Measurements from ENCODE around the gene THTPA.
"Not testable (repeated sequence)": the region's sequence is repeated elsewhere in the genome, so short reads cannot be mapped to it uniquely, and the experiment has no call there.

The THTPA gene

DNA sequence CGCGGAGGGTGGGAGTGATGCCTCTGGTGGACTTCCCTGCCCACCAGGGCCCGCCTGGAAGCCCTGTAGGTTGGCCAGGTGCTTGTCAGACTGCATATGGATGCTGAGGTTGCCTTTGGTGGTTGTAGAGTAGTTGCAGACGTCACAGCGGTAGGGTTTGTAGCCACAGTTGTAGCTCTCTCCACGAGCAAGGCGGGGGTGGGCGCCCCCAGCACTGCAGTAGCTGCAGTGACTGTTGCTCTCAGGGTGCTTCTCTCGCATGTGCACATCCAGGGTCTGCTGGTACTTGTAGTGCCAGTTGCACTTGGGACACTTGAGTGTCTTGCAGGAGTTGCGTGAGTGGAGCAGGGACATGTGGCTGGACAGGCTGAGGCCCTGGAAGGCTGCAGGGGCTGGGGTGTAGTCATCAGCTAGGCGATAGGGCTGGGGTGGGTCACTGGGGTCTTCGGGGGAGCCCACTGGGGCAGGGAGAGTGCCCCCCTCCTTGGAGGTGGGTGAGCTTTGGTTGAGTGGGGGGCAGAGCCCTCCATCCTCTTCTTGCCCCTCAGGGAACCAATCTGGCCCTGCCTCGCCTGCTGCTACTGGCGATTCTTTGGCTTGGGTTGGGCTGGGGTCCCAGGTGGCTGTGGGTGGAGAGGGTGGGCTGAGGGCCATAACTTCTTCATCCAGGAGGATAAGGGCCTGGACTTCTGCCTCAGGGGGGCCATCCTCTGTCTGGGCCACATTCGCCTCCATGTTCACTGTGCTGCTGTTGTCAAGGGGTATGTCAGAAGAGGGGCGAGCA lies 22.2 kb upstream of the THTPA start:
- DNase-seq (ENCODE audit: low read depth in 2 of 2): no peak

DNA sequence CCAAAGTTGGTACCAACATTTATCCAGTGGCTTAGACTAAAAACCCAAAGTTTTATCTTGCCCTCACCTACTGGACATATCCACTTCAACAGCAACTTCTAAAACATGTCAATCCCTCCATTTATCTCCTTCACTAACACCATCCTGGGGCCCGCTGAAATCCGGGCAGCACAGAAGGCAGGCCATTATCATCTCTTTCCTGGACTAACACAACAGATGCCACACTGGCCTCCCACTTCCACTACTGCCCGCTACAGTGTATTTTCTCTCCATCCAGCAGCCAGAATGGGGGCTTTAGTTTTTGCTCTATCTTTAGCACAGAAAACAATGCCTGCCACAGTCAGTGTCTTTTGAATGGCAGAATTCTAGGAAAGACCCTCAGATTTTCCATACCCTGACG lies 20.1 kb upstream of the THTPA start:
- DNase-seq (ENCODE audit: low read depth in 2 of 2): no peak

- DNase-seq (ENCODE audit: low read depth in 2 of 2): no peak
Measured at GRCh38 chr14:23536494-23536893, 19.6 kb upstream of the THTPA start.

GRCh38 chr14:23536906-23537305 lies 19.2 kb upstream of the THTPA start:
- not testable (repeated sequence) for DNase-seq (ENCODE audit: low read depth in 2 of 2)

- no peak for DNase-seq (ENCODE audit: low read depth in 2 of 2)
Measured at GRCh38 chr14:23537351-23538049, 18.6 kb upstream of the THTPA start.

- no peak for DNase-seq (ENCODE audit: low read depth in 2 of 2)
Measured at GRCh38 chr14:23538050-23538718, 17.9 kb upstream of the THTPA start.

GRCh38 chr14:23538785-23539184 lies 17.3 kb upstream of the THTPA start:
- DNase-seq (ENCODE audit: low read depth in 2 of 2): no peak

GRCh38 chr14:23539248-23540140 lies 16.6 kb upstream of the THTPA start:
- DNase-seq (ENCODE audit: low read depth in 2 of 2): no peak

DNA sequence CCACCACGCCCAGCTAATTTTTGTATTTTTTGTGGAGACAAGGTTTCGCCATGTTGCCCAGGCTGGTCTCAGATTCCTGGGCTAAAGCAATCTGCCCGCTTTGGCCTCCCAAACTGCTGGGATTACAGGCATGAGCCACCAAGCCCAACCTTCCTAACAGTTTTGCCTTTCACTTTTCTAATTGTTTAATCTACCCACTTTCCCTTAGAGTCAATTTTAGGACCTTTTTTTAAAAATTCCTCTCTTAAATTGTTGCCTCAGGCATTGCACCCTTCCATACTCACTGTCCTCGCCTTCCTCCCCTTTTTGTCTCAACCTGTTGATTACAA lies 16.0 kb upstream of the THTPA start:
- no peak for DNase-seq (ENCODE audit: low read depth in 2 of 2)

- DNase-seq (ENCODE audit: low read depth in 2 of 2): no peak
Measured at GRCh38 chr14:23542261-23542660, 13.8 kb upstream of the THTPA start.

DNA sequence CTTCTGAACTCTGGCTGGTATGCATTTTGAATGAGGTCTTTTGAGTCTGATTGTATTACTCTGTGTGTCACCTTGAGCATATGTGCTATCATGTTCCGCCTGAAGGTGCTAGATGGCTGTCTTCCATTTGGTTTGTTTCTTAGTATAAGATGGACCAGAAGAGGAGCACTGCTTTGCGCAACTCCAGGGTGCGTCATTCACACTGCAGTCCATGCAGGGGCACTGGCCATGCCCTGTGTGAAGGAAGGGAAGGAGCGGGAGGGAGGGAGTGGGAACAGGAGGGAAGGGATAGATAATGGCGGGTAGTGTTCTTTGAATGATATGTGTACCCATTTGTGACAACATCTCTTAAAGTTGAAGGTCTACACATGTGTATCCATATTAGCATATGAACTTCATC lies 12.7 kb upstream of the THTPA start:
- no peak for DNase-seq (ENCODE audit: low read depth in 2 of 2)

DNA sequence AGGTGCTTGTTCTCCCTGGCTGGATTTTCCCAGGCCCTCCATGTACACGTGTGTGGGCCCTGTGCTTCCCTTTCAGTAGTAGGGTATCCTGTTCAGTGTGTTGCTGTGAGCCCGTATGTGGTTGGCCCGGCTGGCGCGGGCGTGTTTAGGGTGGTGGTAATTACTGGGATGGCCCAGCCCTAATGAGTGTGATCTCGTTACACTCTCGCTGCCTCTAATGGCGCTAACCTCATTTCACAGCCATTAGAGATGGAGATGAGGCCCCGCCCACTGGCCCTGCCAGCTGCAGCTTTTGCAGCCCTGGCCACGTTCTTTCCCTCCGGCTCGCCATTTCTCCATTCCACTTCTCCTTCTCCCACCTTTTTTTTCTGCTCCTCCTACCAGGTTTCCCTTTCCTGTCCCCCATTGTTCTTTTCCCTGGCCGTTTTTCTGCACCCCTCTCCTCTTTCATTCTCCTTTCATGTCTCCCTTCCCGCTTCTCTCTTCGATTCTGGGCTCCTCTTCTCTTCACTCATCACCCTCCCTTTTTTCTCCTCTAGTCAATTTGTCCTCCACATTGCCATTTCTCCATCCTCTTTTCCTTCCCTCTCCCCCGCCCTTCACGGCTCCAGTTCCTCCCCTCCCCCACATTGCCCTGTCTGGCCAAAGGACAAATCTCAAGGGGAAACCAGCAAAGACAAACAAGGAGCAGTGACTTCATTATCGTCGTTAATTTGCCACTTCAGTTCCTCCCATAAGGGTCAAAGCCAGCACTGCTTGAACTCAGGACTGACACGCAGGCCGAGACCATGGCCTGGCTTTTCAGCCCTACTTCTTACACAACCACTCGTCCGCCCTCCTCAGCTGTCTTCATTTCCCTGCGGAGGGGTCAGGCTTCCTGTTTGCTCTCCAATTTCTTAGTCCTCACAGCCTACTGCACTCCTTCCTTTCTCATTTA lies 11.3 kb upstream of the THTPA start:
- DNase-seq (ENCODE audit: low read depth in 2 of 2): no peak

GRCh38 chr14:23545740-23546365 lies 10.2 kb upstream of the THTPA start:
- DNase-seq (ENCODE audit: low read depth in 2 of 2): no peak

DNA sequence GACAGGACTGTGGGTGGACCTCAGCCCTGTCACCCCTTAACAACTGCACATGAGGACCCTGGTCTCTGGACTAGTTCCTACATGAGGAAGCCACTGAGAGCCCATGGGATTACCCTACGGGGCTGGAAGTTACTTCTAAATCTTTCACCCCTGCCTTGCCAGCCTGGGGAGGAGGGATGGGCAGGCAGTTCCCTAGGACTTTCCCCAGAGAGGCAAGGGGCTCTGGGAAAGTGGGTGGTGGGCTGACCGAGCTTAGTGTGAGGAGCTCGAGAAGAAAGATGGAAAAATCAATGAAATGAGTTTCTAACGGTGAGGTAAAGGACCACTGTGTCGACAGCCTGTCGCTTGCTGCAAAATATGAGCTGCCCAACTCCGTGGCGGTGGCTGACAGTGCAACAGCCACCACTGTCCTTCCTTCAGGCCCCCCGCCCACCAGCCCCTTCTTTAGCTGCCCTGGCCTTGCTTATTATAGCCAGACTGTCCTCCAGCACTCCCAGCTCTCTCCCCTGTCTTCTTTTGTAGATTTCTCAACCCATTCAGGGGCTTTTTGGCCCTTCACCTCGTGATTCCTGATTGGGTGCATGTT lies 9.5 kb upstream of the THTPA start:
- DNase-seq (ENCODE audit: low read depth in 2 of 2): no peak

DNA sequence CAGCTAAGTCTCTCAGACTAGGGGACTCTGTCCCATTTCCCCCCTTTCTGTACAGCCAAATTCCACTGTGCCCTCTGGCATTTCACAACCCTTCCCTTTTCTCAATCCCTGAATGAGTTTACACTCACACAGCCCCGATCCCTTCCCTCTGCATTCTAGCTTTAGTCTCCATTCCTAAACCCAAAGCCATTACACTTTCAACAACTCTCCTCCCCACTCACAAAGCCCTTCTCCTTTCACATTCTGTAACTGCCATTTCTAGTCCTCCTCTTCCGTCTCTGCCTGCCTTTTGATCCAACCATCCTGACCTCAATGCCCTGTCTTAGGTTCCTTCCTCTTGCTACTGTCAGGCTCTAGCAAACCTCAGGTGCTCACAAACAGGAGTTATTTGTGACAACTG lies 8.1 kb upstream of the THTPA start:
- no peak for DNase-seq (ENCODE audit: low read depth in 2 of 2)

GRCh38 chr14:23548351-23549318 lies 7.4 kb upstream of the THTPA start:
- DNase-seq (ENCODE audit: low read depth in 2 of 2): no peak

DNA sequence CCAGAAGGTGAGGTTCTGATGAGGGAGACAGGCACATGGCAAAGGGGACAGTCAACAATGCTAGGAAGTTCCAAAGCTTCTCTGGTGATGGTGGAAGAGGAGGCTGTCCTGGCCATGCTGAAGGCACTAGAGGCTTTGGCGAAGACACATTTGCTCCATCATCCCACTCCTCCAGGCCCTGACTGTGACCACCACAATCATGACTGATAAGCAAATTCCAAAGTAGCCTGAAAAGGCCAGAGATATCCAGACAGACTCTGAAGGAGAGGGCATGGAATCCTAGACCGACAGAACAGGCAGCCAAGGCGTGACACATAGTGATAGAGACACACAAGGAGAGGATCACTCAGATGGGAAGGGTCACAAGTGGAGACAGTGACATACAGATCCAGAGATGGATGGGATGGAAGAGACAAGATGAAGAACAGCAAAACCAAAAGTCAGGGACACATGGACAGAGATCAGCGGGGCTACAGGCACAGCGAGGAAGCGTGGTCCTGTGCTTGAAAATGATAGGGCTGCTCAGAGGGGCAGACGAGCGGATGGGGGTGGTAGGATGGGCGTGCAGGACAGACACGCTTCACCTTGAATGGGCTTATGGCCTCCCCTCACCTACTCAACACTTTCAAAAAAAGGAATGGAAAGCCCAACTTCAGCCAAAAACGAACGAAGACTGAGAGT lies 5.8 kb upstream of the THTPA start:
- DNase-seq (ENCODE audit: low read depth in 2 of 2): no peak

- DNase-seq (ENCODE audit: low read depth in 2 of 2): no peak
Measured at GRCh38 chr14:23550812-23551265, 5.2 kb upstream of the THTPA start.

Measured in stimulated activated CD8-positive, alpha-beta memory T cell treated with anti-CD3 and anti-CD28 coated beads, Interleukin-7, amount 100 ng/mL, for 1 hour (primary cell).